Lung (tissue), 12 donors: Measurements from ENCODE around the gene STK11IP. TPM values are rescaled to one million over a fixed set of nuclear protein-coding genes. Genes with fewer than 3 reads are reported as not detected.

Source experiments
- ATAC-seq: fragments of 200-7000 bp; cut with Tn5 transposase; one replicate; pipeline ENCODE4 v1.9.1; 2020; ENCODE audit warnings: moderate number of reproducible peaks; ENCODE audit not compliant: insufficient read depth, low FRiP score
- DNase-seq, 3 donors: peaks; one replicate each; pipeline ENCODE4 v3.0.0-alpha.2; 2013 to 2017
- H3K27ac ChIP-seq, 2 donors: one replicate each; pipeline ENCODE4 v1.5.1; 2013; ENCODE audit warnings: mild to moderate bottlenecking in 2 of 2, moderate library complexity in 2 of 2, control low read depth in 1 of 2, inconsistent platforms in 1 of 2, low read depth in 1 of 2, low read length in 1 of 2
- H3K27me3 ChIP-seq, 3 donors: one replicate each; pipeline ENCODE4 v1.5.1; 2013; ENCODE audit warnings: low read length in 2 of 3; ENCODE audit not compliant: control insufficient read depth in 3 of 3, insufficient read depth in 3 of 3
- H3K36me3 ChIP-seq, 4 donors: one replicate each; pipeline ENCODE4 v1.5.1; 2013; ENCODE audit warnings: low read length in 4 of 4, mild to moderate bottlenecking in 1 of 4, moderate library complexity in 1 of 4; ENCODE audit not compliant: control insufficient read depth in 4 of 4, insufficient read depth in 4 of 4
- H3K4me1 ChIP-seq, 5 donors: one replicate each; pipeline ENCODE4 v1.5.1; 2013; ENCODE audit warnings: low read length in 5 of 5, mild to moderate bottlenecking in 2 of 5, moderate library complexity in 1 of 5; ENCODE audit not compliant: control insufficient read depth in 5 of 5, insufficient read depth in 5 of 5
- H3K4me3 ChIP-seq: one replicate; pipeline ENCODE4 v1.5.1; 2013; ENCODE audit warnings: mild to moderate bottlenecking, control low read depth, moderate library complexity
- H3K9ac ChIP-seq, 2 donors: one replicate each; pipeline ENCODE4 v1.5.1; 2013; ENCODE audit warnings: low read length in 2 of 2, control low read depth in 1 of 2; ENCODE audit not compliant: insufficient read depth in 1 of 2
- H3K9me3 ChIP-seq, 4 donors: one replicate each; pipeline ENCODE4 v1.5.1; 2013; ENCODE audit warnings: low read length in 3 of 4, mild to moderate bottlenecking in 1 of 4, moderate library complexity in 1 of 4; ENCODE audit not compliant: control insufficient read depth in 4 of 4, insufficient read depth in 3 of 4
- whole genome bisulfite sequencing, 2 donors: extraction: QIAGEN DNeasy Blood & Tissue Kit; methylation state at CpG; one replicate each; pipeline ENCODE4 v1.1.7; 2013; 5-methylcytosine and 5-hydroxymethylcytosine counted together
- polyA plus RNA-seq, 2 donors: library from polyadenylated mRNA; stranded (reverse); fragments of 200-250 nt; gene quantifications; one replicate each; pipeline ENCODE4 v1.2.1, GENCODE V29; 2013
- total RNA-seq, 2 donors: library from RNA; depleted of rRNA in 1 of 2; stranded (reverse); fragments of >200 nt in 1 of 2; gene quantifications; one replicate each; pipeline ENCODE4 v1.2.1, GENCODE V29; 2014 to 2021
- TF ChIP-seq, protein P1 (sequence below): IDR thresholded peaks from 2 replicates; pipeline ENCODE4 v1.5.1; 2012; ENCODE audit warnings: mild to moderate bottlenecking; ENCODE audit errors: control extremely low read depth, extremely low read depth
- donor health status: control.
- donor health status: control.
- donor health status: Bipolar disorder and iron deficiency.
- donor health status: healthy.
- donor health status: DM: yes; HTN: yes; CAD: no.

STK11IP gene
- total and polyA plus RNA-seq, 4 donors, result 21.5 to 46.0 (median 23.1) TPM

DNA sequence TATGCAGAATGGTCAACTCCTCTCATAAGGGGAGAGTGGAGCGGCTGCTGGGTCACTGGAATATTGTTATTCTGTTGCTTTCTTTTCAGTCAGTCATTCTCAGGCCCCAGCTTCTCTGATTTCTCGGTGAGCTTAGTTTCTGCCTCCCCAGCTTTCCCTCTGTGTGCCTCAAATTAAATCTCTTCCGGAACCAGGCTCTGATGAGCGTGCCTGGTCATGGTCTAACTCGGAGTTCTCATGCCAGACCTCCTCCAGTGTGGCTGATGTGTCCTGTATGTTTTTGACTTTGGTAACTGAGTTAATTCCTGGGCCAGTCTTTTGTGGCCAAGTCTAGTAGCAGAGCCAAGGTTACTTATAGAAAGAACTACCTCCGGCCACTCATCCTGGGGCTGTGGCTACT, 4.9 kb upstream of the STK11IP start:
- Histone ChIP-seq H3K27ac (no peak overlapping the region), H3K9ac (no peak overlapping the region), H3K4me1 (peaks cover 0 to 37% (median 14%) of the 10 kb centered on the region in 5 donors), H3K36me3 (no peaks in the 10 kb centered on the region), H3K27me3 (no peaks in the 10 kb centered on the region), H3K9me3 (no peaks in the 10 kb centered on the region), H3K4me3 (no peak overlapping the region)
- TF ChIP-seq, protein P1, sequence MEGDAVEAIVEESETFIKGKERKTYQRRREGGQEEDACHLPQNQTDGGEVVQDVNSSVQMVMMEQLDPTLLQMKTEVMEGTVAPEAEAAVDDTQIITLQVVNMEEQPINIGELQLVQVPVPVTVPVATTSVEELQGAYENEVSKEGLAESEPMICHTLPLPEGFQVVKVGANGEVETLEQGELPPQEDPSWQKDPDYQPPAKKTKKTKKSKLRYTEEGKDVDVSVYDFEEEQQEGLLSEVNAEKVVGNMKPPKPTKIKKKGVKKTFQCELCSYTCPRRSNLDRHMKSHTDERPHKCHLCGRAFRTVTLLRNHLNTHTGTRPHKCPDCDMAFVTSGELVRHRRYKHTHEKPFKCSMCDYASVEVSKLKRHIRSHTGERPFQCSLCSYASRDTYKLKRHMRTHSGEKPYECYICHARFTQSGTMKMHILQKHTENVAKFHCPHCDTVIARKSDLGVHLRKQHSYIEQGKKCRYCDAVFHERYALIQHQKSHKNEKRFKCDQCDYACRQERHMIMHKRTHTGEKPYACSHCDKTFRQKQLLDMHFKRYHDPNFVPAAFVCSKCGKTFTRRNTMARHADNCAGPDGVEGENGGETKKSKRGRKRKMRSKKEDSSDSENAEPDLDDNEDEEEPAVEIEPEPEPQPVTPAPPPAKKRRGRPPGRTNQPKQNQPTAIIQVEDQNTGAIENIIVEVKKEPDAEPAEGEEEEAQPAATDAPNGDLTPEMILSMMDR, result no peak
- DNase-seq (peak; percentile 71 to 90 (median 81)), ATAC-seq (no peak)
- WGBS, 2 donors, result 80 to 88% methylated on average over 6 of the region's 6 CpGs

DNA sequence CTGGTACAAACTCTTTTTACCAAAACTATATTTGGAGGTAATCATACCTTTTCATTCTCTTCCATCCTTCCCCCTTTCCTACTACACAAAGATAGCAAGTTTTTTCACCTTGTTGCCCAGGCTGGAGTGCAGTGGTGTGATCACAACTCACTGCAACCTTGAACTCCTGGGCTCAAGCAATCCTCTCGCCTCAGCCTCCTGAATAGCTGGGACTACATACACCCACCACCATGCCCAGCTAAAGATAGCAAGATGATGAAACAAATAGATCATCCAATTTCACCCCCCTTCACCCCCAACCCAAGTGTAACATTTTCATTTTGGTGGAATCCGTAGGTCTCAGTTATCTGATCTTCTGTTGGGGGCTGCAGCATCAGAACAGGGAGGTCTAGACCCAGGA, 4.5 kb upstream of the STK11IP start:
- Histone ChIP-seq H3K4me3 (no peak overlapping the region), H3K9me3 (no peaks in the 10 kb centered on the region), H3K4me1 (peaks cover 0 to 37% (median 14%) of the 10 kb centered on the region in 5 donors), H3K9ac (no peak overlapping the region), H3K27me3 (no peaks in the 10 kb centered on the region), H3K36me3 (no peaks in the 10 kb centered on the region), H3K27ac (no peak overlapping the region)
- 91% methylated on average over 2 of the region's 2 CpGs for WGBS, 2 donors
- DNase-seq, result no peak
- TF ChIP-seq, protein P1, result no peak
- ATAC-seq, result no peak

DNA sequence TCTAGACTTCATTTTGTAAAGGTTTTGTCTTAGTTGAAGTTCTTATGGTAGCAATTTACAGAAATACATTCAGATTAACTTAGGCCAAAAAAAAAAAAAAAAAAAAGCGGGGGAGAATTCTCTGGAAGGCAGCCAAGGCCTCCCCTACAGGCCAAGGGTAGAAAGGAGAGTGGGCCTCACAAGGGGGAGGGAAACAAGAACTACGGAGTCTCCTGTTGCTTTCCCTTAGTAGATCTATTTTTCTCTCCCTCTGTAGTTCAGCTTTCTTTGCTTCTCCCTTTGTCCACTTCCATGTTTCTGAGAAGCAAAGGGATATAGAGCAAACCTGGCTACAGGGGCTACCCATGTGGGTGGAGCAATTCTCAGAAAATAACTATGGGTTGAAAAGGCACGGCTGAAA, 2.4 kb upstream of the STK11IP start:
- Histone ChIP-seq H3K4me1 (peaks cover 0 to 42% (median 14%) of the 10 kb centered on the region in 5 donors), H3K36me3 (no peaks in the 10 kb centered on the region), H3K9ac (peak overlapping the region in 1 of 2 donors; percentile 84), H3K4me3 (no peak overlapping the region), H3K27ac (peak overlapping the region in 1 of 2 donors; percentile 30), H3K27me3 (no peaks in the 10 kb centered on the region), H3K9me3 (no peaks in the 10 kb centered on the region)
- ATAC-seq (no peak), DNase-seq (peak; percentile 87 to 94 (median 93))
- TF ChIP-seq, protein P1, result no peak
- WGBS, 2 donors, result 15 to 40% methylated on average over 3 of the region's 3 CpGs
